OCI-LY7 (cell line): Measurements from ENCODE around the gene THBD. TPM values are rescaled to one million over a fixed set of nuclear protein-coding genes. Genes with fewer than 3 reads are reported as not detected.

Experiments used
- BruUV-seq: library from RNA; stranded (reverse); fragments of 400-500 nt; replicated peaks from 2 replicates; lab custom pipeline; 2021; lab: Mats Ljungman, UMichigan
- CTCF ChIA-PET: fragments of 300-600 bp; sonication (Branson Sonifier 250); formaldehyde crosslinking; loops from one replicate; lab custom pipeline; 2022; ENCODE audit warnings: antibody characterized with exemption; ENCODE audit not compliant: unreplicated experiment; lab: Charles Lee
- POLR2A ChIA-PET: fragments of 300-600 bp; sonication (Branson Sonifier 250); formaldehyde crosslinking; loops from one replicate; lab custom pipeline; 2022; ENCODE audit warnings: antibody characterized with exemption; lab: Charles Lee
- DNase-seq: peaks from one replicate; pipeline ENCODE4 v3.0.0-alpha.2; 2015; ENCODE audit warnings: low spot score
- H2AFZ ChIP-seq: fragments of 200-600 bp; sonication (generic), shearing (Covaris generic); 2 replicates; pipeline ENCODE4 v1.6.1; 2014; ENCODE audit warnings: mild to moderate bottlenecking, antibody characterized with exemption, low read length, moderate library complexity
- H3K27ac ChIP-seq: fragments of 200-600 bp; sonication (generic); 2 replicates; pipeline ENCODE4 v1.5.1; 2014; ENCODE audit warnings: mixed run types, low read depth, mild to moderate bottlenecking, moderate library complexity, low read length, inconsistent platforms; ENCODE audit not compliant: poor library complexity, severe bottlenecking
- H3K36me3 ChIP-seq: fragments of 200-600 bp; sonication (generic); 2 replicates; pipeline ENCODE4 v1.6.1; 2014; ENCODE audit warnings: mild to moderate bottlenecking, antibody characterized with exemption, low read length, moderate library complexity, mixed read lengths; ENCODE audit not compliant: insufficient read depth
- H3K4me1 ChIP-seq: fragments of 200-600 bp; sonication (generic); 2 replicates; pipeline ENCODE4 v1.5.1; 2014; ENCODE audit warnings: mild to moderate bottlenecking, low read length; ENCODE audit not compliant: insufficient read depth, poor library complexity, severe bottlenecking
- H3K4me2 ChIP-seq: fragments of 200-600 bp; sonication (generic); 2 replicates; pipeline ENCODE4 v1.6.1; 2014; ENCODE audit warnings: mild to moderate bottlenecking, low read length
- H3K4me3 ChIP-seq: fragments of 200-600 bp; sonication (generic); 2 replicates; pipeline ENCODE4 v1.5.1; 2014; ENCODE audit warnings: mild to moderate bottlenecking, low read depth, low read length; ENCODE audit not compliant: poor library complexity, severe bottlenecking
- H3K79me2 ChIP-seq: fragments of 200-600 bp; sonication (generic); 2 replicates; pipeline ENCODE4 v1.6.1; 2016; ENCODE audit warnings: low read depth, mild to moderate bottlenecking, low read length, moderate library complexity, mixed read lengths; ENCODE audit not compliant: insufficient read depth
- H3K9me2 ChIP-seq: fragments of 200-600 bp; sonication (generic); 2 replicates; pipeline ENCODE4 v1.6.1; 2016; ENCODE audit warnings: mild to moderate bottlenecking, low read length, mixed read lengths; ENCODE audit not compliant: insufficient read depth
- H3K9me3 ChIP-seq: fragments of 200-600 bp; sonication (generic); 2 replicates; pipeline ENCODE4 v1.6.1; 2014; ENCODE audit warnings: mild to moderate bottlenecking, mixed run types, low read length, mixed read lengths
- H4K20me1 ChIP-seq: fragments of 200-600 bp; sonication (generic); 2 replicates; pipeline ENCODE4 v1.6.1; 2014; ENCODE audit warnings: mild to moderate bottlenecking, antibody characterized with exemption, low read length, moderate library complexity, mixed read lengths; ENCODE audit not compliant: insufficient read depth
- EZH2phosphoT487 ChIP-seq: fragments of 200-600 bp; sonication (generic); IDR thresholded peaks from 2 replicates; pipeline ENCODE4 v1.6.1; 2018; ENCODE audit warnings: low read depth, borderline replicate concordance, mild to moderate bottlenecking, mixed run types, antibody characterized with exemption, low read length, moderate library complexity, mixed read lengths
- intact Hi-C: fragments of 100-400 bp; cut with micrococcal nuclease; formaldehyde crosslinking; loops from one replicate; pipeline ENCODE4 v1.10.0; 2022; ENCODE audit not compliant: unreplicated experiment
- total RNA-seq, 2 experiments: library from RNA; depleted of rRNA in 1 of 2; stranded (reverse); fragments of >200 nt in 1 of 2; shearing (Covaris generic) in 1 of 2; gene quantifications; 2 replicates each; pipeline ENCODE4 v1.2.3, GENCODE V29; 2014 to 2022
- TF ChIP-seq, protein P1 (sequence below): fragments of 200-600 bp; sonication (generic); conservative IDR thresholded peaks from 2 replicates; pipeline ENCODE4 v1.5.1; 2014; ENCODE audit warnings: mild to moderate bottlenecking, antibody characterized with exemption, low read length, moderate library complexity, mixed read lengths

Gene THBD
- total RNA-seq, 2 experiments from 2014 or later: not detected

DNA sequence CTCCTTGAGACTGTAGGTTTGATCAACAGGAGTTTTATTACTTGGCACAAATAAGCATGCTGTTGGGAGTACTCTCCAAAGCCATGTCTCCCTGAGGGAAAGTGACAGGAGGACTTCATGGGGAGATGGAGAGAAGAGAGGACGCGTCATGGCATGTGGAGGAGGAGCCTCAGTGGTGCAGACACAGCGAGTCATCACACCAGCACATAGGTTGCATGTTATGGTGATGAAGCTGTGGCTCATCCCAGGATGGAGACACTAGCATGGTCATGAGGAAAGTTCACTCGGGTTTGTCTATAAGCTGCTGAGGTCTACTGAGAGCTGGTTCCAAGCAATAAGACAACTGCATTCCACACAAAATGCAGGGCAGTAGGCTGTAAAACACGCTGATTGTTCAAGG, 27.5 kb downstream of the THBD start:
- no peak overlapping the region for H2AFZ ChIP-seq
- no peaks in the 10 kb centered on the region for H3K9me3 ChIP-seq
- H3K9me2 ChIP-seq: no peaks in the 10 kb centered on the region
- H4K20me1 ChIP-seq: no peaks in the 10 kb centered on the region
- H3K4me3 ChIP-seq: no peak overlapping the region
- POLR2A ChIA-PET: interaction anchor here (0.6 kb wide), 1 partner anchor 162 kb away, joined by 3 read pairs; no protein-coding TSS in a partner anchor
- no peaks in the 10 kb centered on the region for H3K79me2 ChIP-seq
- no peak overlapping the region for H3K4me2 ChIP-seq
- no peak for DNase-seq
- no peak overlapping the region for H3K27ac ChIP-seq
- no peaks in the 10 kb centered on the region for H3K36me3 ChIP-seq
- no TSS peak for BruUV-seq
- H3K4me1 ChIP-seq: no peaks in the 10 kb centered on the region
- TF ChIP-seq EZH2phosphoT487: no peak
- TF ChIP-seq, protein P1, sequence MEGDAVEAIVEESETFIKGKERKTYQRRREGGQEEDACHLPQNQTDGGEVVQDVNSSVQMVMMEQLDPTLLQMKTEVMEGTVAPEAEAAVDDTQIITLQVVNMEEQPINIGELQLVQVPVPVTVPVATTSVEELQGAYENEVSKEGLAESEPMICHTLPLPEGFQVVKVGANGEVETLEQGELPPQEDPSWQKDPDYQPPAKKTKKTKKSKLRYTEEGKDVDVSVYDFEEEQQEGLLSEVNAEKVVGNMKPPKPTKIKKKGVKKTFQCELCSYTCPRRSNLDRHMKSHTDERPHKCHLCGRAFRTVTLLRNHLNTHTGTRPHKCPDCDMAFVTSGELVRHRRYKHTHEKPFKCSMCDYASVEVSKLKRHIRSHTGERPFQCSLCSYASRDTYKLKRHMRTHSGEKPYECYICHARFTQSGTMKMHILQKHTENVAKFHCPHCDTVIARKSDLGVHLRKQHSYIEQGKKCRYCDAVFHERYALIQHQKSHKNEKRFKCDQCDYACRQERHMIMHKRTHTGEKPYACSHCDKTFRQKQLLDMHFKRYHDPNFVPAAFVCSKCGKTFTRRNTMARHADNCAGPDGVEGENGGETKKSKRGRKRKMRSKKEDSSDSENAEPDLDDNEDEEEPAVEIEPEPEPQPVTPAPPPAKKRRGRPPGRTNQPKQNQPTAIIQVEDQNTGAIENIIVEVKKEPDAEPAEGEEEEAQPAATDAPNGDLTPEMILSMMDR: no peak
- CTCF ChIA-PET: no interaction called here
- intact Hi-C loops: no loop called here

DNA sequence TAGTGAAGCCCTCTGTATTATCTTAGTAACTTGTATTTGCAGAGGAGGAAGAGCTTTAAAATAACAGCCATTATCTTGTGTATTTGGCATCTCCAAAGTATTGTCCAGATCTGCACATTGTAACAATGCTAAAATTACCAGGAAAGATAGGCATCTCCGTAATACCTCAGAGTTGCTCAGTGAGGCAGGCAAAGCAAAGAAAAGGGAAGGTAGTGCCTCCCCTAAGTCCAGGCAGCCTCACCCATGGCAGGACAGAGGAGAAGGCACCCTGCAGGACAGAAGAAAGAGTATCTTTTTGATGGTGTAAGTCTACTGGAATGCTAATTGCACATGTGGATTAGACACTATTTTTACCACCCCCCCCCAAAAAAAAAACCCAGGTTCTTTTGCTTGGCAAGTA, 27.9 kb downstream of the THBD start:
- H3K27ac ChIP-seq: no peak overlapping the region
- H3K79me2 ChIP-seq: no peaks in the 10 kb centered on the region
- H3K4me2 ChIP-seq: no peak overlapping the region
- intact Hi-C loops: no loop called here
- BruUV-seq: no TSS peak
- H3K9me2 ChIP-seq: no peaks in the 10 kb centered on the region
- no peaks in the 10 kb centered on the region for H4K20me1 ChIP-seq
- no peak for DNase-seq
- POLR2A ChIA-PET: interaction anchor here (0.6 kb wide), 1 partner anchor 162 kb away, joined by 3 read pairs; no protein-coding TSS in a partner anchor
- TF ChIP-seq EZH2phosphoT487: no peak
- TF ChIP-seq, protein P1: no peak
- H3K4me1 ChIP-seq: no peaks in the 10 kb centered on the region
- no peak overlapping the region for H2AFZ ChIP-seq
- CTCF ChIA-PET: no interaction called here
- H3K4me3 ChIP-seq: no peak overlapping the region
- no peaks in the 10 kb centered on the region for H3K9me3 ChIP-seq
- H3K36me3 ChIP-seq: no peaks in the 10 kb centered on the region

DNA sequence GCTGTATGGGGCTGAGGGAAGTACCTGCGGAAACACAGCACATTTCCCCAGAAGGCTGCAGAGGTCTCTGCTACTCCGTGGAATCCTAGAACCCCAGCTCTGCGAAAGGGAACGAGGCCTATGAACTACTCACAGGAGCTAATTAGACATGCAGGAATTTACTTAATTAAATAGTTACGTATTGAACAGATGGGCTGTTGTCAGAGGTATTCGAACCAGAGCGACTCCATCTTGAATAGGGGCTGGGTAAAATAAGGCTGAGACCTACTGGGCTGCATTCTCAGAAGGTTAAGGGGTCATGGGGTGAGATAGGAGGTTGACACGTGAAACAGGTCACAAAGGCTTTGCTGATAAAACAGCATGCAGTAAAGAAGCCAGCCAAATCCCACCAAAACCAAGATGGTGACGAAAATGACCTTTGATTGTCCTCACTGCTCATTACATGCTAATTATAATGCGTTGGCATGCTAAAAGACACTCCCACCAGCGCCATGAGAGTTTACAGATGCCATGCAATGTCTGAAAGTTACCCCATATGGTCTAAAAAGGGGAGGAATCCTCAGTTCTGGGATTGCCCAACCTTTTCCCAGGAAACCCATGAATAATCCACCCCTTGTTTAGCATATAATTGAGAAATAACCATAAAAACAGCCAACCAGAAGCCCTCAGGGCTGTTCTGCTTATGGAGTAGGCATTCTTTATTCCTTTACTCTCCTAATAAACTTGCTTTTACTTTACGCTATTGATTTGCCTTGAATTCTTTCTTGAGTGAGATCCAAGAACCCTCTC, 29.0 kb downstream of the THBD start:
- intact Hi-C loops: no loop called here
- Histone ChIP-seq H3K9me3 (no peaks in the 10 kb centered on the region), H3K4me2 (no peak overlapping the region), H3K4me1 (no peaks in the 10 kb centered on the region), H3K9me2 (no peaks in the 10 kb centered on the region), H3K27ac (no peak overlapping the region), H3K4me3 (no peak overlapping the region), H4K20me1 (no peaks in the 10 kb centered on the region), H3K36me3 (no peaks in the 10 kb centered on the region), H3K79me2 (no peaks in the 10 kb centered on the region), H2AFZ (no peak overlapping the region)
- no TSS peak for BruUV-seq
- TF ChIP-seq, protein P1: no peak
- TF ChIP-seq EZH2phosphoT487: no peak
- DNase-seq: no peak
- CTCF ChIA-PET: no interaction called here
- POLR2A ChIA-PET: no interaction called here
